Right lobe of liver (tissue), 6 donors: Measurements from ENCODE around the gene UBE2N. TPM values are rescaled to one million over a fixed set of nuclear protein-coding genes. Genes with fewer than 3 reads are reported as not detected.
"Not testable (repeated sequence)": the region's sequence is repeated elsewhere in the genome, so short reads cannot be mapped to it uniquely, and the experiment has no call there.

Experiments used
- ATAC-seq, 4 donors: fragments of 200-7000 bp; cut with Tn5 transposase; one replicate each; pipeline ENCODE4 v1.9.1; 2020; ENCODE audit warnings: mild to moderate bottlenecking in 4 of 4, moderate library complexity in 4 of 4
- DNase-seq, 3 donors: peaks; one replicate each; pipeline ENCODE4 v3.0.0-alpha.2; 2020
- H3K27ac ChIP-seq, 3 donors: fragments of 200-600 bp; one replicate each; pipeline ENCODE4 v1.8.0; 2022
- H3K27me3 ChIP-seq, 2 donors: fragments of 200-600 bp; one replicate each; pipeline ENCODE4 v1.8.0; 2022
- H3K36me3 ChIP-seq, 4 donors: fragments of 200-600 bp; sonication (generic) in 1 of 4; one replicate each; pipeline versions ENCODE4 v1.5.1 to v1.8.0; 2017 to 2022; ENCODE audit warnings: control low read depth in 1 of 4
- H3K4me1 ChIP-seq, 4 donors: fragments of 200-600 bp; sonication (generic) in 1 of 4; one replicate each; pipeline versions ENCODE4 v1.5.1 to v1.8.0; 2017 to 2022; ENCODE audit warnings: control low read depth in 1 of 4
- H3K4me3 ChIP-seq, 3 donors: fragments of 200-600 bp; one replicate each; pipeline ENCODE4 v1.8.0; 2022
- H3K9me3 ChIP-seq, 4 donors: fragments of 200-600 bp; sonication (generic) in 1 of 4; one replicate each; pipeline versions ENCODE4 v1.5.1 to v1.8.0; 2017 to 2022; ENCODE audit warnings: control low read depth in 1 of 4
- CTCF ChIP-seq, 4 donors: fragments of 200-600 bp in 3 of 4; fragments of 450-650 bp in 1 of 4; IDR thresholded peaks; one replicate each; pipeline versions ENCODE4 v1.5.1 to v1.8.0; 2016 to 2022; ENCODE audit warnings: antibody characterized with exemption in 4 of 4, mild to moderate bottlenecking in 2 of 4
- POLR2A ChIP-seq: fragments of 450-650 bp; IDR thresholded peaks from one replicate; pipeline ENCODE4 v1.6.1; 2017; ENCODE audit warnings: antibody characterized with exemption, mild to moderate bottlenecking
- WGBS: methylation state at CpG from one replicate; pipeline ENCODE4 v1.1.6; 2018; ENCODE audit warnings: low coverage, low lambda C conversion rate; ENCODE audit not compliant: insufficient coverage; ENCODE audit errors: missing lambda C conversion rate; 5-methylcytosine and 5-hydroxymethylcytosine counted together
- intact Hi-C, 2 donors: fragments of 100-400 bp; cut with DNase I; formaldehyde crosslinking; loops; one replicate each; pipeline versions ENCODE4 v1.11.2 to v1.14.1; 2022
- total RNA-seq, 6 experiments: library from RNA; depleted of rRNA in 2 of 6; stranded (reverse); fragments of >200 nt in 2 of 6; fragmentation: NEBNext Ultra II Directional in 3 of 6; extraction: Animal tissue kit (Norgen Biotek cat#: 25700) in 3 of 6; gene quantifications; one replicate each; pipeline versions ENCODE4 v1.1.0 to v1.2.4, GENCODE V29; 2016 to 2023
- donor health status: DM: no; HTN: yes; CAD: no.
- donor health status: DM: no; HTN: no; CAD: no.
- donor health status: DM: no; HTN: no; CAD: no.
- donor health status: DM: no; HTN: yes; CAD: no.
- donor health status: DM: no; HTN: yes; CAD: no.

Gene UBE2N
- total RNA-seq, 6 experiments from 2014 or later: 22.0 to 36.2 (median 28.6) TPM

DNA sequence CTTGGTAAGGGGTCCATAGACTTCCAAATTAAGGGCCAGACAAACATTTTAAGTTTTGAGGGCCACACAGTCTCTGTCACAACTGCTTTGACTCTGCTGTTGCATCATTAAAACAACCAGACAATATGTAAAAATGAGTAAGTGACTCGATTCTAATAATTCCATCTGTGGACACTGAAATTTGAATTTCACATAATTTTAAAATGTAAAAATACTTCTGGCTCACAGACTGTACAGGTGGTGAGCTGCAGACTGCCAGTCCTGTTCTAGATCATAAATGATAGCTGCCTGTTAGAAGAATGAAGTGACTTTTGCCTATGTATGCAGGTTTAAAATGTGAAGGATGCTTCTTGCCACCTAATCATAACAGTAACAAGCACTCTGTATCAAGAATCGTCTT is 48.3 kb downstream of the UBE2N start:
- 68% methylated on average over 2 of the region's 2 CpGs for WGBS
- H3K4me1 ChIP-seq: peaks cover 0 to 41% (median 15%) of the 10 kb centered on the region in 4 donors

DNA sequence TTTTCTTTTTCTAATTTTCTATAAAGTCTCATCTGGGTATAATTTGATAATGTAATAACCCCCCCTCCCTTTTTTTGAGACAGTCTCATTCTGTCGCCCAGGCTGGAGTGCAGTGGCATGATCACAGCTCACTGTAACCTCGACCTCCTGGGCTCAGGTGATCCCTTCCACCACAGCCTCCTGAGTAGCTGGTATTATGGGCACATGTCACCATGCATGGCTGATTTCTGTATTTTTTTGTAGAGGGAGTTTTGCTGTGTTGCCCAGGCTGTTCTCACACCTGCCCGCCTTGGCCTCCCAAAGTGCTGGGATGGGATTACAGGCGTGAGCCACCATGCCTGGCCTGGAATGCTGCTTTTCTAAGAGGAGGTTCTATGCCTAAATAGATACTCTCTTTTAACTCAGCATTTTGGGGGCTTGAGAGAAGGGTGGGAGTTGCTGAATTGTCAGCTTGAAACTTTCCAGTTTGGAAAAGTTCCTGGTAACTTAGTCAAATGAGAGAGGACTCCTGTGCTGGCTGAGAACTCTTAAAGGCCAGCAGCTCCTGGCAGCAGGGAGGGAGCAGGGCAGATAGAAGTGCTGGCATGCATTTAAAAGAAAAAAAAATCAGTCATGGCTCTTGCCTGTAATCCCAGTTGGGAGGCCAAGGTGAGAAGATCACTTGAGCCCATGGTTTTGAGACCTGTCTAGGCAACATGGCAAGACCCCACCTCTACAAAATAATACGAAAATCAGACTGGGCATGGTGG is 51.0 kb downstream of the UBE2N start:
- H3K9me3 ChIP-seq: no peaks in the 10 kb centered on the region
- H3K4me3 ChIP-seq: no peak overlapping the region
- WGBS: 83% methylated on average over 4 of the region's 5 CpGs
- TF ChIP-seq POLR2A: no peak
- no peak for TF ChIP-seq CTCF (IDR thresholded peaks at IDR 0.05)
- no peak for DNase-seq
- intact Hi-C loops: no loop called here
- peaks cover 0 to 23% (median 6%) of the 10 kb centered on the region in 4 donors for H3K4me1 ChIP-seq
- peaks cover 0 to 3% (median 1%) of the 10 kb centered on the region in 4 donors for H3K36me3 ChIP-seq
- H3K27me3 ChIP-seq: no peaks in the 10 kb centered on the region
- ATAC-seq: peak in 1 of 4 donors; percentile 48
- H3K27ac ChIP-seq: peak overlapping the region in 1 of 3 donors; percentile 21

More for the DNA sequence above, 48.3 kb downstream of the UBE2N start:
- no peak for ATAC-seq
- TF ChIP-seq POLR2A (no peak), CTCF (IDR thresholded peaks at IDR 0.05) (no peak)
- intact Hi-C loops: no loop called here
- Histone ChIP-seq H3K9me3 (no peaks in the 10 kb centered on the region), H3K36me3 (peaks cover 0 to 8% (median 3%) of the 10 kb centered on the region in 4 donors), H3K27ac (no peak overlapping the region), H3K27me3 (no peaks in the 10 kb centered on the region), H3K4me3 (no peak overlapping the region)
- DNase-seq: no peak

- no peak for TF ChIP-seq CTCF (IDR thresholded peaks at IDR 0.05)
- TF ChIP-seq POLR2A: no peak
- DNase-seq (no peak), ATAC-seq (peak in 3 of 4 donors; percentile 34 to 71 (median 62))
- WGBS: 29% methylated on average over 5 of the region's 5 CpGs
- Histone ChIP-seq H3K4me3 (no peak overlapping the region), H3K27ac (peak overlapping the region in 1 of 3 donors; percentile 21), H3K27me3 (no peaks in the 10 kb centered on the region), H3K36me3 (no peaks in the 10 kb centered on the region), H3K4me1 (peaks cover 0 to 16% (median 6%) of the 10 kb centered on the region in 4 donors), H3K9me3 (no peaks in the 10 kb centered on the region)
- intact Hi-C loops: no loop called here
Measured at GRCh38 chr12:93390031-93390430, 51.7 kb downstream of the UBE2N start.

DNA sequence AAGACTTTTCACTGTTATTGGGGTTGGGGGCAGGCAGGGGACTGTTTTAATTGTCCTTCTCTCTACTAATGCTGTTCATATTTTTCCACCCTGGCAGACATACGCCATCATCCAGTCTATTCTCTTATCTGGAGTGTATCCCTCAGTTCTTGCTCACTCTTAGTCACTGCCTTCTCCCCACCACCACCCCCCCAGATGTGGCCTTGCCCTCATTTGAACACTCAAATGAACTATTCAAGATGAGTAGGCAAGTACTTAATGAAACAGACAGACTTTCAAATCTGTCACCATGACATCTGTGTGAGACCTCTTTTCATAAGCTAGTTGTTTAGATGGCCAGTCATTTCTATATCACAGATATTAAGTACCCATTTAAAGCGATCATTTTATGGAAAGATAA is 54.0 kb downstream of the UBE2N start:
- Histone ChIP-seq H3K9me3 (no peaks in the 10 kb centered on the region), H3K27ac (no peak overlapping the region), H3K27me3 (no peaks in the 10 kb centered on the region), H3K4me3 (no peak overlapping the region), H3K36me3 (no peaks in the 10 kb centered on the region), H3K4me1 (peaks cover 0 to 16% (median 6%) of the 10 kb centered on the region in 4 donors)
- no peak for TF ChIP-seq CTCF (IDR thresholded peaks at IDR 0.05)
- TF ChIP-seq POLR2A: no peak
- intact Hi-C loops: no loop called here
- WGBS: 75% methylated on average over 2 of the region's 2 CpGs
- no peak for DNase-seq
- no peak for ATAC-seq

GRCh38 chr12:93381976-93382437 is 59.7 kb downstream of the UBE2N start:
- ATAC-seq, H3K9me3 ChIP-seq, intact Hi-C loops, DNase-seq, H3K36me3 ChIP-seq, H3K4me3 ChIP-seq, H3K27me3 ChIP-seq: not testable (repeated sequence)
- peaks cover 0 to 21% (median 5%) of the 10 kb centered on the region in 4 donors for H3K4me1 ChIP-seq
- peak overlapping the region in 1 of 3 donors; percentile 99 for H3K27ac ChIP-seq
- 93% methylated on average over 3 of the region's 5 CpGs for WGBS
